ENCODE results near the gene QSOX2. TPM values are rescaled to one million over a fixed set of nuclear protein-coding genes. Genes with fewer than 3 reads are reported as not detected.

Gene QSOX2
- total RNA-seq, 1 experiment from 2014 or later = 34.6 TPM

DNA sequence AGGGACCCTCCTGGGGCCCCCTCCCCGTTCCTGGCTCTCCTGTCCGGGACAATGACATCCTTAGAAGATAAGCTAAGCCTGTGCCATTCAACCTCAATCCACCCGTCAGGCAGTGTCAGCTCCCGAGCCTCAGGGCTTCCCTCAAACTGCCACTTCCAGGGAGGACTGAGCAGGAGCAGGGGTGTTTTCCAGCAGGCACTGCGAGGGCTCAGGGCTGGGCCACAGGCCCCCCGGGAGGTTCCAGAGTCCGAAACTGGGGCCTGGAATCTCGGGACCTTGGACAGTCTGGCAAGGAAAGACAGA is 66.9 kb downstream of the QSOX2 start:
- intact Hi-C loops (cut with micrococcal nuclease) = no loop called here
- Histone ChIP-seq H3K27ac (ENCODE audit: low read depth, low read length) (no peak overlapping the region), H2AFZ (ENCODE audit: low read depth, low read length, poor library complexity, severe bottlenecking) (no peak overlapping the region), H3K9me2 (ENCODE audit: insufficient read depth) (no peaks in the 10 kb centered on the region), H3K4me2 (ENCODE audit: low read length) (no peak overlapping the region), H3K9me3 (ENCODE audit: control insufficient read depth in 1 of 2, insufficient read depth in 1 of 2, low read depth in 1 of 2, low read length in 2 of 2) (no peaks in the 10 kb centered on the region), H3K9ac (ENCODE audit: low read length) (no peak overlapping the region), H3K4me3 (replicated peaks in 1 of 2; ENCODE audit: low read depth in 1 of 2, low read length in 2 of 2) (no peak overlapping the region), H3K4me1 (ENCODE audit: control insufficient read depth in 1 of 2, insufficient read depth in 2 of 2, low read length in 2 of 2) (no peaks in the 10 kb centered on the region), H4K20me1 (ENCODE audit: insufficient read depth) (no peaks in the 10 kb centered on the region), H3K27me3 (ENCODE audit: insufficient read depth, low read length) (no peaks in the 10 kb centered on the region), H3K36me3 (ENCODE audit: control insufficient read depth in 1 of 2, insufficient read depth in 2 of 2, low read length in 2 of 2) (no peaks in the 10 kb centered on the region), H3K79me2 (ENCODE audit: insufficient read depth, low read length) (no peaks in the 10 kb centered on the region)
- BruUV-seq (replicated peaks) = no TSS peak
- TF ChIP-seq SRF (IDR thresholded peaks at IDR 0.05; ENCODE audit: low read depth) (no peak), ZFX (IDR thresholded peaks at IDR 0.05) (no peak), CEBPB (IDR thresholded peaks at IDR 0.05; ENCODE audit: low read depth) (no peak), TCF7L2 (IDR thresholded peaks at IDR 0.05; ENCODE audit: borderline replicate concordance, extremely low read depth, insufficient read depth, insufficient read length) (no peak), RAD21 (IDR thresholded peaks at IDR 0.05; ENCODE audit: low read depth) (no peak), EGR1 (IDR thresholded peaks at IDR 0.05; ENCODE audit: low read depth) (no peak), POLR2A (IDR thresholded peaks at IDR 0.05; ENCODE audit: borderline replicate concordance, extremely low read depth, insufficient read depth, insufficient read length) (no peak)
- TF ChIP-seq, protein P1, sequence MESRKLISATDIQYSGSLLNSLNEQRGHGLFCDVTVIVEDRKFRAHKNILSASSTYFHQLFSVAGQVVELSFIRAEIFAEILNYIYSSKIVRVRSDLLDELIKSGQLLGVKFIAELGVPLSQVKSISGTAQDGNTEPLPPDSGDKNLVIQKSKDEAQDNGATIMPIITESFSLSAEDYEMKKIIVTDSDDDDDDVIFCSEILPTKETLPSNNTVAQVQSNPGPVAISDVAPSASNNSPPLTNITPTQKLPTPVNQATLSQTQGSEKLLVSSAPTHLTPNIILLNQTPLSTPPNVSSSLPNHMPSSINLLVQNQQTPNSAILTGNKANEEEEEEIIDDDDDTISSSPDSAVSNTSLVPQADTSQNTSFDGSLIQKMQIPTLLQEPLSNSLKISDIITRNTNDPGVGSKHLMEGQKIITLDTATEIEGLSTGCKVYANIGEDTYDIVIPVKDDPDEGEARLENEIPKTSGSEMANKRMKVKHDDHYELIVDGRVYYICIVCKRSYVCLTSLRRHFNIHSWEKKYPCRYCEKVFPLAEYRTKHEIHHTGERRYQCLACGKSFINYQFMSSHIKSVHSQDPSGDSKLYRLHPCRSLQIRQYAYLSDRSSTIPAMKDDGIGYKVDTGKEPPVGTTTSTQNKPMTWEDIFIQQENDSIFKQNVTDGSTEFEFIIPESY (IDR thresholded peaks at IDR 0.05; ENCODE audit: extremely low read depth, insufficient replicate concordance, low read length) = no peak
- TF ChIP-seq, protein P2, sequence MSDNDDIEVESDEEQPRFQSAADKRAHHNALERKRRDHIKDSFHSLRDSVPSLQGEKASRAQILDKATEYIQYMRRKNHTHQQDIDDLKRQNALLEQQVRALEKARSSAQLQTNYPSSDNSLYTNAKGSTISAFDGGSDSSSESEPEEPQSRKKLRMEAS (IDR thresholded peaks at IDR 0.05) = no peak
- POLR2A ChIA-PET = no interaction called here
- RAD21 ChIA-PET (ENCODE audit: low non-redundant PET in 1 of 2, low total read pairs in 2 of 2, uncharacterized antibody in 2 of 2, unreplicated experiment in 2 of 2) = no interaction called here
- CTCF ChIA-PET = interaction anchor here (0.5 to 1.0 kb wide), 3 partner anchors 8 to 40 kb away, joined by 3 to 5 read pairs (median 3); no protein-coding TSS in a partner anchor
- DNase-seq (ENCODE audit: low read depth, low spot score) (no peak), ATAC-seq (no peak)
